Sigmoid colon (tissue), 4 donors: ENCODE results near the gene DLG1.

ENCODE experiments used
- EP300 ChIP-seq, 4 donors: sonication (generic); formaldehyde crosslinking; IDR thresholded peaks; one replicate each; pipeline ENCODE4 v1.6.1; 2017; ENCODE audit warnings: antibody characterized with exemption in 4 of 4
- POLR2A ChIP-seq, 2 donors: fragments of 450-650 bp; IDR thresholded peaks; one replicate each; pipeline ENCODE4 v1.6.1; 2016; ENCODE audit warnings: antibody characterized with exemption in 2 of 2, mild to moderate bottlenecking in 2 of 2, moderate library complexity in 2 of 2
- POLR2AphosphoS5 ChIP-seq, 4 donors: sonication (generic); formaldehyde crosslinking; IDR thresholded peaks; one replicate each; pipeline ENCODE4 v1.6.1; 2017; ENCODE audit warnings: antibody characterized with exemption in 4 of 4
- TF ChIP-seq, protein P1 (sequence below), 4 experiments: fragments of 450-650 bp in 3 of 4; fragments of 200-600 bp in 1 of 4; IDR thresholded peaks; one replicate each; pipeline ENCODE4 v1.5.1; 2016 to 2019; ENCODE audit warnings: antibody characterized with exemption in 4 of 4, mild to moderate bottlenecking in 3 of 4, moderate library complexity in 2 of 4

DNA sequence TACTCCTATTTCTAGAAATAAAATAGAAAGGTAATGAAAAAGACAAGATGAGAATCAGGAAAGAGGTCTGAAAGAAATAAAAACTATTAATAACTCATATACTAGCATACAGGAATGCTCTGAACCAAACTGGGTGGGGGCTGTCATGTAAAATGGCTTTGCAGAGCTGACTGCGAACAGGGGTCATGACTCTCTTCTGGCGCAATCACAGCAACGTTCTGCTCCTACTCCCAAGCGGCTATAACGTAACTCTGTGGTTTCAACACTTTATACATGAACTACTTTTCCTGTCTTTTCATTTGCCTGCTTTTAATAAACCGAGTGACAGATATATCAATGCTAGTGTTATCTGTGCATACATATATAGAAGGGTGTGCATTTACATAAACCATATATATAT, 116.7 kb downstream of the DLG1 start:
- no peak for TF ChIP-seq POLR2A (IDR thresholded peaks at IDR 0.05)
- TF ChIP-seq, protein P1, sequence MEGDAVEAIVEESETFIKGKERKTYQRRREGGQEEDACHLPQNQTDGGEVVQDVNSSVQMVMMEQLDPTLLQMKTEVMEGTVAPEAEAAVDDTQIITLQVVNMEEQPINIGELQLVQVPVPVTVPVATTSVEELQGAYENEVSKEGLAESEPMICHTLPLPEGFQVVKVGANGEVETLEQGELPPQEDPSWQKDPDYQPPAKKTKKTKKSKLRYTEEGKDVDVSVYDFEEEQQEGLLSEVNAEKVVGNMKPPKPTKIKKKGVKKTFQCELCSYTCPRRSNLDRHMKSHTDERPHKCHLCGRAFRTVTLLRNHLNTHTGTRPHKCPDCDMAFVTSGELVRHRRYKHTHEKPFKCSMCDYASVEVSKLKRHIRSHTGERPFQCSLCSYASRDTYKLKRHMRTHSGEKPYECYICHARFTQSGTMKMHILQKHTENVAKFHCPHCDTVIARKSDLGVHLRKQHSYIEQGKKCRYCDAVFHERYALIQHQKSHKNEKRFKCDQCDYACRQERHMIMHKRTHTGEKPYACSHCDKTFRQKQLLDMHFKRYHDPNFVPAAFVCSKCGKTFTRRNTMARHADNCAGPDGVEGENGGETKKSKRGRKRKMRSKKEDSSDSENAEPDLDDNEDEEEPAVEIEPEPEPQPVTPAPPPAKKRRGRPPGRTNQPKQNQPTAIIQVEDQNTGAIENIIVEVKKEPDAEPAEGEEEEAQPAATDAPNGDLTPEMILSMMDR (IDR thresholded peaks at IDR 0.05), result no peak
- TF ChIP-seq POLR2AphosphoS5 (IDR thresholded peaks at IDR 0.05), result no peak
- TF ChIP-seq EP300 (IDR thresholded peaks at IDR 0.05), result no peak
